Measurements from ENCODE around the gene FARP1. TPM values are rescaled to one million over a fixed set of nuclear protein-coding genes. Genes with fewer than 3 reads are reported as not detected.

Gene FARP1
- total RNA-seq, 2 experiments from 2014 or later: 0.21 to 0.48 TPM

GRCh38 chr13:98504029-98504351 is 361.1 kb downstream of the FARP1 start:
- peaks cover 77% of the 10 kb centered on the region for H3K4me1 Mint-ChIP-seq
- no peak overlapping the region for H3K27ac Mint-ChIP-seq
- H3K36me3 Mint-ChIP-seq: peaks cover 49% of the 10 kb centered on the region
- H3K27me3 Mint-ChIP-seq: no peaks in the 10 kb centered on the region
- H3K4me3 Mint-ChIP-seq: peak overlapping the region; percentile 8
- DNase-seq: no peak
- no peaks in the 10 kb centered on the region for H3K9me3 Mint-ChIP-seq

GRCh38 chr13:98504371-98504963 is 361.6 kb downstream of the FARP1 start:
- Mint-ChIP-seq H3K27ac (peak overlapping the region; percentile 40), H3K36me3 (peaks cover 47% of the 10 kb centered on the region), H3K27me3 (no peaks in the 10 kb centered on the region), H3K4me3 (no peak overlapping the region), H3K4me1 (peaks cover 80% of the 10 kb centered on the region), H3K9me3 (no peaks in the 10 kb centered on the region)
- DNase-seq: peak; percentile 50

Other genes starting within 250 kb of the FARP1 start
- gene IPO5, start 189.4 kb upstream of the FARP1 start, total RNA-seq: 100 to 1,000 TPM; 270 to 277 TPM
- not detected for gene RNF113B, start 34.2 kb downstream of the FARP1 start, total RNA-seq

Data from activated naive CD8-positive, alpha-beta T cell treated with anti-CD3 and anti-CD28 coated beads for 36 hours (primary cell).